Left ventricle myocardium inferior (tissue), 1 donor: ENCODE results near the gene AHR. TPM values are rescaled to one million over a fixed set of nuclear protein-coding genes. Genes with fewer than 3 reads are reported as not detected.

Source experiments
- DNase-seq: peaks from one replicate; pipeline ENCODE4 v3.0.0-alpha.2; 2020
- H3K27ac ChIP-seq: fragments of 200-600 bp; replicated peaks from 2 replicates; pipeline ENCODE4 v1.8.0; 2021
- H3K27me3 ChIP-seq: fragments of 200-600 bp; 2 replicates; pipeline ENCODE4 v1.8.0; 2021; ENCODE audit warnings: low read depth
- H3K36me3 ChIP-seq: fragments of 200-600 bp; 2 replicates; pipeline ENCODE4 v1.8.0; 2021
- H3K4me1 ChIP-seq: fragments of 200-600 bp; 2 replicates; pipeline ENCODE4 v1.8.0; 2021
- H3K4me3 ChIP-seq: fragments of 200-600 bp; 2 replicates; pipeline ENCODE4 v1.8.0; 2021; ENCODE audit warnings: mild to moderate bottlenecking, moderate library complexity
- H3K9me3 ChIP-seq: fragments of 200-600 bp; replicated peaks from 2 replicates; pipeline ENCODE4 v1.8.0; 2021
- CTCF ChIP-seq: fragments of 200-600 bp; IDR thresholded peaks from 2 replicates; pipeline ENCODE4 v1.8.0; 2021; ENCODE audit warnings: antibody characterized with exemption, mild to moderate bottlenecking, borderline replicate concordance
- intact Hi-C: fragments of 100-400 bp; cut with micrococcal nuclease; formaldehyde crosslinking; loops from one replicate; pipeline ENCODE4 v1.11.0; 2022
- total RNA-seq: library from RNA; stranded (reverse); fragmentation: NEBNext Ultra II Directional; extraction: Animal tissue kit (Norgen Biotek cat#: 25700); gene quantifications from one replicate; pipeline ENCODE4 v1.2.1, GENCODE V29; 2021
- donor health status: DM: no; HTN: yes; CAD: no; lungs with severe emphysema.

The AHR gene
- total RNA-seq, 1 donor from 2014 or later: 24.9 TPM

DNA sequence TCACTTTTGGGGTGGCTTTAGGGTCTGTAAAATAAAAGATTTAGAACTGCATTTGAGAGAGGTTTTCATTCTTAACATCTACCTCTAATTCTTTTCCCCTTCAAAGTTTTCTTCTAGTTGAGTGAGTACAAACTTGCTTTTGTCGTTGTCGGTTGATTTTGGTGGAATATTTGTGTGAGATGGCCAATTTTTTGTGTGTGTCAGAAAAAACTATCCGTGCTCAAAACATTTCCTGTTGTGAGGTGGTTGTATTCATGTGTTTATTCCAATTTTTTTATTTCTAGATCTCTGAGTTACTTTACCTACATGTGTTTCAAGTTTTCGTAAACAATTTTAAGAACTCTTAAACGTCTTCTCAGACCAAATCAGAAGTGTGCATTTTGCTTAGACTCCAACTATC, 1.6 kb downstream of the AHR start:
- H3K4me1 ChIP-seq: peaks cover 67% of the 10 kb centered on the region
- DNase-seq: no peak
- H3K27ac ChIP-seq: peak overlapping the region; percentile 97
- no peaks in the 10 kb centered on the region for H3K9me3 ChIP-seq
- TF ChIP-seq CTCF: no peak
- intact Hi-C loops: loop anchor here (10.0 kb wide), 1 partner anchor 315 kb away; no protein-coding TSS in a partner anchor
- H3K4me3 ChIP-seq: peak overlapping the region; percentile 93
- no peaks in the 10 kb centered on the region for H3K27me3 ChIP-seq
- H3K36me3 ChIP-seq: no peaks in the 10 kb centered on the region

DNA sequence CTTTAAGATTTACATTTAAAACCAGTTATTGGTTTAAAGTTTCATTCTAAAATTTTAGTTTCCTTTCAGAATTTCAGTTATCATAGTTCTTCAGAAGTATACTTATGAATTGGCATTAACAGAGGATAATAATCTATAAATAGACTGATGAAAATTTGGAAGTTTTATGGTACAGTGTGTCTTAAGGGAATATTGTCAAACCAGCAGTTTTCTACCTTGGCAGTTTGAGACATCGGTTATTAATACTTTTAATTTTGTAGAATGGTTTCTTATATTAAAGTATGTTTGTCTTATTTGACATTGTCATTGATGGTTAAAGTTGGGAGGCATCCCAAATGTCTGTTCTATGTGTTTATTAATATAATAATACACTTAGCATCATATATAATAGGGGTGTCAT, 2.0 kb downstream of the AHR start:
- H3K27ac ChIP-seq: peak overlapping the region; percentile 97
- TF ChIP-seq CTCF: no peak
- intact Hi-C loops: loop anchor here (10.0 kb wide), 1 partner anchor 316 kb away; no protein-coding TSS in a partner anchor
- H3K4me3 ChIP-seq: peak overlapping the region; percentile 93
- H3K36me3 ChIP-seq: no peaks in the 10 kb centered on the region
- no peaks in the 10 kb centered on the region for H3K27me3 ChIP-seq
- no peaks in the 10 kb centered on the region for H3K9me3 ChIP-seq
- peaks cover 71% of the 10 kb centered on the region for H3K4me1 ChIP-seq
- no peak for DNase-seq

DNA sequence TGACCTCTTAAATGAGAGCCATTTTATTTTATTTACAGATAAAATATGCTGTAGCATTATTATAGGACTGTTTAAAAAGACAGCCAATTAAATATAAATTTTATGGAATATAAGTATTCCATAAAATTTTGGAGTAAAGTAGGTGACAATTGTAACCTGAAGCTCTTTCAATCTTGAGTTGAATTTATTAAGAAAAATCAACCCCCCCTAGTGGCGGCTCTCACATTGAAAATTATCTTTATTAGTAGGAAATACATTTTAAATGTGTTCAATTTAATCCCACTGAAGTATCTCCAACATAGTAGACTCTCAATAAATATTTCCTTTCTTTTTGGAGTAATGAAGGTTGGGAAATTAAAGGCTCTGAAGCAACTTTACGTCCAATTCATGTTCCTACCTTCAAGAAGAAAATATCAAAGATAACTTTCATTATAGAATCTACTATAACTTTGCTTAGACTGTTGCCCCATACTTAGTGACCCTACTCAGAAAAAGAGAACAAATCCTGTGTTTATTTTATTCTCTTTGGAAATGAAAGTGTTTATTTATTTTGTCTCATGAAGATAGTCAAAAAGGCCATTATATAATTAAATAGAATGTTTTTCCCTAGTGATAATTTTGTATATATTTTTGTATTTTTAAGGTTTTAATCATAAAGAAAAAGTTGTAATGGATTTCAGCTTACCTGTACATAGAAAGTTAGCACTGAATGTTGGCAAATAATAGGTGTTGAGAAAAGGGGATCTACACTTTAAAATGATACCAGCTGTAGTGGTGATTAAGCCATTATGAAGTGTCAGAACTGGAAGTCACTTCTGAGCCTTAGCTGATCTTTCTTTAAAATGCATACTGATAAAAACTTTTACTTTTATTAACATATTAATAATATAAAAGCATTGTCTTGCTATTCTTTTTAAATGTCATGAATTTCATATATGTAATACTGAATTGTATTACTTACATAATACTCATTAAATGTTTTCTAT, 3.3 kb downstream of the AHR start:
- Histone ChIP-seq H3K9me3 (no peaks in the 10 kb centered on the region), H3K27me3 (no peaks in the 10 kb centered on the region), H3K4me3 (peak overlapping the region; percentile 93), H3K36me3 (no peaks in the 10 kb centered on the region), H3K4me1 (peaks cover 83% of the 10 kb centered on the region), H3K27ac (peak overlapping the region; percentile 97)
- DNase-seq: no peak
- TF ChIP-seq CTCF: peak; percentile 77
- intact Hi-C loops: loop anchor here (10.0 kb wide), 1 partner anchor 317 kb away; no protein-coding TSS in a partner anchor

DNA sequence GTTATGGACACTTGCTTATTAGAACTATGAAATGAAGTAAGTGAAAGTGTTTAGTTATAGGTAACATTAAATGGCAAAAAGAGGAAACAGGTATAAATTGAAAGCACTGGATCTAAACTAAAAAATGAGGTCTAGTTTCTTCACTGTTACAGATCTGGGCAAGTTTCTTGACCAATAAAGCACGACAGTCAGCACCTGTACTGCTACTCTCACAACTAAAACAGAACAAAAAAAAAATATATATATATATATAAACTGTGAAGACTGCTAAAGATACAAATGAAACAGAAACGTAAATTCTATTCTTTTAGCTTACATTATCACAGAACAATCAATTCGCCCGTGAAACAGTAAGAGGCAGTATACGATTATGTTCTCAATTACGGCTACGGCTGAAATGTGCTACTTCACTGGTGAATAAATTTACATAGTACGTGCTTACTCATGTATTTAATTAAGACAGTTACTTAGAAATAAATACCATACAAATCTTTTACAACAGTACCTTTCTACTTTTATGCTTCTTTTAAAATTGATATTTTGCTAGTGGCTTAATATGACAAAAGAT, 4.2 kb downstream of the AHR start:
- Histone ChIP-seq H3K36me3 (no peaks in the 10 kb centered on the region), H3K4me1 (peaks cover 83% of the 10 kb centered on the region), H3K4me3 (peak overlapping the region; percentile 93), H3K27me3 (no peaks in the 10 kb centered on the region), H3K9me3 (no peaks in the 10 kb centered on the region), H3K27ac (peak overlapping the region; percentile 97)
- TF ChIP-seq CTCF: peak; percentile 45
- DNase-seq: no peak
- intact Hi-C loops: loop anchor here (10.0 kb wide), 1 partner anchor 318 kb away; no protein-coding TSS in a partner anchor

- H3K4me3 ChIP-seq: peak overlapping the region; percentile 32
- peak overlapping the region; percentile 97 for H3K27ac ChIP-seq
- TF ChIP-seq CTCF: no peak
Observed at GRCh38 chr7:17304926-17305325, 6.5 kb downstream of the AHR start.

More at GRCh38 chr7:17304926-17305325, 6.5 kb downstream of the AHR start:
- no peak for DNase-seq
- H3K4me1 ChIP-seq: peaks cover 90% of the 10 kb centered on the region
- H3K9me3 ChIP-seq: no peaks in the 10 kb centered on the region
- intact Hi-C loops: loop anchor here (10.0 kb wide), 1 partner anchor 320 kb away; no protein-coding TSS in a partner anchor
- peaks cover 3% of the 10 kb centered on the region for H3K36me3 ChIP-seq
- H3K27me3 ChIP-seq: no peaks in the 10 kb centered on the region
